ENCODE results near the gene ADCY9.
"Not testable (repeated sequence)": the region's sequence is repeated elsewhere in the genome, so short reads cannot be mapped to it uniquely, and the experiment has no call there.

Gene ADCY9

DNA sequence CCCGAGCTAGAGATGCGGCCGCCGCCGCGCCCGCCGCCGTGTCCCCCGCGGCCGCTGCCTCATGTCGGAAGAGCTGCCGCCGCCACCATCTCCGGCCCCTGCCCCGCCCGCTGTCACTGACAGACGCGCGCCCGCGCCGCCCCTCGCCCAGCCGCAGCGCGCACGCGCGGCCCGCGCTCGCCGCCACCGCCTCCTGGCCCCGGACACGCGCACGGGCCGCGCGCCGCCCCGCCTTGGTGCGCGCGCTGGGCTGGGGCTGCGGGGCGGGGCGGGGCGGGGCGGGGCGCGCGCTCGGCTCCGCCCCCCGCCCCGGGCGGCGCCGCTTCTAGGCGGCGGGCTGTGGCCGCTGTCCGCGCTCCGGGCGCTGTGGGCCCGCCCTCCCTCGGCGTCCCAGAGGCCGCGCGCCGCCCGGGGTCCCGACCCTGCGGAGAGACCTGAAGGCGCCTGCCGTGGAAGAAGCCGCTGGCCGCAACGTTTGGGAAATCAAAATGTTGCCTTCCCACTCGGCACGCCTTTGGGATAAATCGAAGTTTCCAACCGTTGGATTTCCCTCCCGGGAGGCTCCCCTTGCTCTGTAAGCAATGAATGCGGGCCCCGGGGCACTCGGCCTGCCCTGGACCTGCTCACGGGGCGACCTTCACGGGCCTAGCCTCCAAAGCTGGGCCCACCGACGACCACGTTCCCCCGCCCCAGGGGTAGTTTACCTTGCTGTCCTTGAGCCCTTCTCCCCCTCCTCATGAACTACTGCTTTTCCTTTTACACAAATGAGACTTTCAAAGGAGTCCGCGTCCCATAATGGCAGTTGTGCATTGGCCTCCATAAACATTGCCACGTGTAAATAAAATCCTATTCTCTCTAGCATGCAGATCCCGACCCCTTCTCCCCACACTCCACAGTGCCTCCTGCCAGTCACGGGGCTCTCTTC is at the start of gene ADCY9:
Gene ADCY9 (minus strand): TSS at position 118 of the 925 bp plus-strand sequence. CDS start 1,000 bp downstream, outside the sequence.
- peak; percentile 52 to 62 for DNase-seq (ENCODE audit: low read depth in 2 of 2)

DNA sequence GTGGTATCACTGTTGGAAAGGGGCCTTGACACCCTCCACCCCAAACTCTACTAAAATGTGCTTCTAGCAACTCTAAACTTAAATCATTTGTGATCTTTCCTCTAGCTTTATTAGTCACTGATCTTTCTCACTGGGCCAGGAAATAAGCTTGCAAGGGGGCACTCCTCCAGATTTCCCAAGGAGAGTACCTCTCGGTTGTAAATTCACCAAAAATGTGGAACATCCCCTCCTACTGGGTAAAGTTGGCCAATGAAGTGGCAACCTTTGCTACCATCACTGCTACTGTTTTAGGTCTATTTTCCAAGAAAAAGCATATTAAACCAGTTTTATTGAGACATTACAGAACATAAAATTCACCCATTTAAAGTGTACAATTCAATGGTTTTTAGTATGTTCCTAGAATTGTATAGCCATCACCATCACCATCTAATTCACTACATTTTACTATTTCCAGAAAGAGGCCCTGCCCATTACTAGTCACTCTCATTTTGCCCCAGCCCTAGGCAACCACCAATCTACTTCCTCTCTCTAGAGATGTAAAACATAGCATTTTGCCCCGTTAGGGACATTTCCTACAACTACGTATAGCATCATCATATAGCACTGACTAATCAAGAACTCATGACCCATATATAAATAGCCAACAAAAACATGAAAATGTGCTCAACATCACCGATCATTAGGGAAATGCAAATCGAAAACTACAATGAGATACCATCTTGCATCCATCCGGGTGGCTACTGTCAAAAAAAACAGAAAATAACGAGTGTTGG is 44.6 kb upstream of the ADCY9 start:
- no peak for DNase-seq (ENCODE audit: low read depth in 2 of 2)

DNA sequence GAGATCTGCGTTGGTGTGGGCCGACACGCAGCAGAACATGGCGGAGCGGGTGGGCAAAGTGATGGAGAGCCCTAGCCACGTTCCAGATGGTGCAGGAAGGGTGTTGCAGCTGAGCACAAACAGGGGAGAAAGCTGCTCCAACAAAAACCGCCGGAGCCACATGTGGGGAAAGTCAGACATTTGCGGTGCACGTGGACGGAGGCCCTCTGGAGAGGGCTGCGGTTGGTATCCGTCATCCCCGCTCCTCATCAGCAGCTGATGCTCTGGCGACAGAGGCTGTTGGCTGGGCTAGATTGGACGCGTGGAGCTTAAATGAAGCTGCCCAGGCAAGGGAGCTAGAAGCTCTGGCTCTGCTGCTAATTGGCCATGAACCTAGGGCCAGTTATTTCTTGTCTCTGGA is 43.5 kb upstream of the ADCY9 start:
- no peak for DNase-seq (ENCODE audit: low read depth in 2 of 2)

DNA sequence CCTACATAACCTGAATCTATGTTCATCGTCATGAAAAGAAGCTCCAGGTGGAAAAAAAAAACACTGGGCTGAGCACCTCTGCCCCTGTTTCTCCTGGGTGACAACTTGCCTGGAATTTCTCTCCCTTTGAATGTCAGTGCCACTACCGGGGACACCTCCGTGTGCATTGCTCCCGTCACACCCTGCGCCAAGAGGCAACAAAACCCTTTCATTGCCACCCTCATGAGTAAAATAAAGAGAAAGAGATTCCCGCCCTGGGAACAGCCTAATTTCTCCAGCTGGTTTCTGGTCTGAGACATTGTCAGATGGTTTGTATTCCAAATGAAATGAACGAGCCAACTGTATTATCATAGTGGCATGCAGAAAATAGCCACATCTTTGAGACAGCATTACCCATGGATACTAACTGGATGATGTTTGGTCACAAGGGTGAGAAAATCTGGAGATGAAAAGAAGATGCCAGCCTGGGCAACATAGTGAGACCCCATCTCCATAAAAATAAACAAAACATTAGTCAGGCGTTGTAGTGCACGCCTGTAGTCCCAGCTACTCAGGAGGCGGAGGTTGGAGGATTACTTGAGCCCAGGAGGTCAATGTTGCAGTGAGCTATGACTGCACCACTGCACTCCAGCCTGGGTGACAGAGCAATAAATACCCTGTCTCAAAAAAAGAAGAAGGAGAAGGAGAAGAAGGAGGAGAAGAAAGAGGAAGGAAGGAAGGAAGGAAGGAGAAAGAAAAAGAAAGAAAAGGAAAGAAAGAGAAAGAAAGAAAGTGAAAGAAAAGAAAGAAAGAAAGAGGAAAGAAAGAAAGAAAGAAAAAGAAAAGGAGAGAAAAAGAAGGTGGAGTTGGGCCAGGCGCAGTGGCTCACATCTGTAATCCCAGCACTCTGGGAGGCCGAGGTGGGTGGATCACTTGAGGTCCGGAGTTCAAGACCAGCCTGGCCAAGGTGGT is 42.2 kb upstream of the ADCY9 start:
- no peak for DNase-seq (ENCODE audit: low read depth in 2 of 2)

DNA sequence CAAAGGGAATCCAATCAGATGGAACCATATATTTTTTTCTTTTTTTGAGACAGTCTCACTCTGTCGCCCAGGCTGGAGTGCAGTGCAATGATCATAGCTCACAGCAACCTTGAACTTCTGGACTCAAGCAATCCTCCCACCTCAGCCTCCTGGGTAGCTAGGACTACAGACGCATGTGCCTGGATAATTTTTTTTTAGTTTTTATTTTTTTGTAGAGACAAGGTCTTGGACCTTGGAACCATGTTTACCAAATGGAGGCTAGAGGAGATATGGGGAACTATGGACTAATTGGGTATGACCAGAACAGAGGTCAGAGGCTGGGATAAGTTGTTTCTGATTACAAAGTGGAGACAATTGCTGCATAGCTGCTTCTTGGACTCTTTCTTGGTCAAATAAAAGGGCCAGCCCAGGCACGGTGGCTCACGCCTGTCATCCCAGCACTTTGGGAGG is 41.2 kb upstream of the ADCY9 start:
- DNase-seq (ENCODE audit: low read depth in 2 of 2), result no peak

DNA sequence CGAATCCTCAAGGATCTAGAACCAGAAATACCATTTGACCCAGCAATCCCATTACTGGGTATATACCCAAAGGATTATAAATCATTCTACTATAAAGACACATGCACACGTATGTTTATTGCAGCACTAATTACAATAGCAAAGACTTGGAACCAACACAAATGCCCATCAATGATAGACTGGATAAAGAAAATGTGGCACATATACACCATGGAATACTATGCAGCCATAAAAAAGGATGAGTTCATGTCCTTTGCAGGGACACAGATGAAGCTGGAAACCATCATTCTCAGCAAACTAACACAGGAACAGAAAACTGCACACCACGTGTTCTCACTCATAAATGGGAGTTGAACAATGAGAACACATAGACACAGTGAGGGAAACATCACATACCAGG is 40.3 kb upstream of the ADCY9 start:
- not testable (repeated sequence) for DNase-seq (ENCODE audit: low read depth in 2 of 2)

DNA sequence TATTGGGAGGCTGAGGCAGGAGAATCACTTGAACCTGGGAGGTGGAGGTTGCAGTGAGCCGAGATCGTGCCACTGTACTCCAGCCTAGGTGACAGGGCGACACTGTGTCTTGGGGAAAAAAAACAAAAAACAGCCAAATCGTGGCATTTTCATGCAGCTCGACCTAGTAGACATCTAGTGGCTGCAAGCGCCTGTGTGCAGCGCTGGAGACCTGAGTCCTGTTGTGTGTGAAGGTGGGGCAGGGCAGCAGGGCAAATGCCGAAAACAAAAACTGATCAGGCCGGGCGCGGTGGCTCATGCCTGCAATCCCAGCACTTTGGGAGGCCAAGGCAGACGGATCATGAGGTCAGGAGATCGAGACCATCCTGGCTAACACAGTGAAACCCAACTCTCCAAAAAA is 37.1 kb upstream of the ADCY9 start:
- not testable (repeated sequence) for DNase-seq (ENCODE audit: low read depth in 2 of 2)

DNA sequence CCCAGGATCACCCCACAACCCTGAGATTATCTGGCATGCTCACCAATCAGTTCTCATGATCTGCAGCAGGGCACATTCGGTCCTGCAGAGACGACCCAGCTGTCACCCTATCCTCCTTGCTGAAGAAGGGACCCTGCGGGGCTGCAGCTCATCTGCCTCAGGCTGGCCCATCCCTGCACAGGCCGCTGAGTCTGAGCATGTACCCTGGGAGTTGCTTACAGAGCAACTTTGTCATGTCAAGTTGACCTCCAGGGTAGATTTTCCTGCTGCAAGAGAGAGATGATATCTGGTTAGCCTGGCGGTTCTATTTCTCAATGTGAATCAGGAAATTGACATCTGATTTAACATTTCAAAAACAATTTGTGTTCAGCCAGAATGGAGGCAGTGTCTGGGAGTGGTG is 36.0 kb upstream of the ADCY9 start:
- no peak for DNase-seq (ENCODE audit: low read depth in 2 of 2)

DNA sequence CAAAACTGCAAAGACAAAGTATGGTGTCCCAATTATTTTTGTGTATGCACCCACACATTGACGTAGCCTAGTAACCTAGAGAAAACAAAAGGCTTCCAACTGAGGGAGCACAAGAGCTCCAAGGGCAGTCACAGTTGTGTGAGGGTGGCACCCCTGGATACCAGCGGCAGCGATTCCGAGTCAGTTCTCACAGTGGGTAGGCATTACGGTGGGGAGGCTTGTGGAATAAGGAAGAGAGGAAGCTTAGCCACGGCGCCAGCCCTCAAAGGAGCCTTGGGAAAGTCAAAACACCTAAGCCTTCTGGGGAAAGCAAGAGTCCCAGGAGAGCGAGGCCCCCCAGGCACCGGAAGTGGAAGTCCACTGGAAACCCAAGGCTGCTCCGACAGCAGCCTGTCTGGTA is 31.0 kb upstream of the ADCY9 start:
- DNase-seq (ENCODE audit: low read depth in 2 of 2), result no peak

DNA sequence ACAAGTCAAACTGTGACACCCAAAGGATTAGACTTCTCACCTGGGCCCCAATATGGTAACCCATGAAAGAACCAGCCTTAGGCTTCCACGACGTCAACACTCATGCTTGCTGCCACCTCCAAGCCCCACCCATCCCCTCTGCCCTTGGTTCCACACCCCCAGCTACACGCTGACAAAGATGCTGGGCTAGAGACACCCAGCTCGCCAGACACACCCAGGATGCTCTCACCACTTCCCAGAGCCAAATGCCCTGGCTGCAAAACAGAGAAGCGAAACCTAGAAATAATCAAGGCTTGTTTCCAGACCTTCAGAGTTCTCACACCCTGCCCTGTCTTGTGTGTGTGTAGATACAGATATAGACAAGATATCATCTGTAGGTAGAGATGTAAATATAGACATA is 26.0 kb upstream of the ADCY9 start:
- no peak for DNase-seq (ENCODE audit: low read depth in 2 of 2)

DNA sequence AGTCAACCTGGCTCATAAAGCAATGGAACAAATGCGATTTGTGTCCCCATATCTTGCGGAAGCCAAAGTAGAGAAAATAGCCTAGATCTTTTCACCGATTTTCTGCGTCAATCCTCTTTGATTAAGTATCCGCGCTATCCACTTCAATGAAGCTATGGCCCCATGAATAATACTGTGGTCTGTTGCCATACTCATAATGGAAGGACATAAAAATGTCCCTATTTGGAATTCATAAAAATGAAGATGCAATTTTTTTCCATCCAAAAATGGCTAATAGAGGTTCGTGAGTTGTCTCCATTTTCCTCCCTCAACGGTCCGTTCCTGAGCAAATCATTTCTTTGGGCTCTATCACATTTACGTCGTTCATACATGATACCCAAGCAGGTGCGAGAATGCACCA is 25.4 kb upstream of the ADCY9 start:
- DNase-seq (ENCODE audit: low read depth in 2 of 2), result no peak

DNA sequence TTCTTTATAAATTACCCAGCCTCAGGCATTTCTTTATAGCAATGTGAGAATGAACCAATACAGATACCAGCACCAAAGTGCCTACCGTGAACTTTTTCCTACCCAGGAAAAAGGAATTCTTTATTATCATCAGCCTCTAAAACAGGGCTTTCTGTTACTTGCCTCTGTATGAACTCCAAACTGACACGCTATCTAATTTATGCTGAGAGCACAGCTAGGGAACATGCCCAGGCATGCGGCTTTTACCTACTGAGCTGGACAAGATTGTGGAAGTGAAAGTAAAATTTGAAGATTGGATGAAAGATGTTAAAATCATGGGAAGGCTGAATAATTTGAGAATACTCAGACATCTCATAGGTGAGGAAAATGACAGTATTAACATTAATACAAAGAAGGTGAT is 24.4 kb upstream of the ADCY9 start:
- DNase-seq (ENCODE audit: low read depth in 2 of 2), result no peak

DNA sequence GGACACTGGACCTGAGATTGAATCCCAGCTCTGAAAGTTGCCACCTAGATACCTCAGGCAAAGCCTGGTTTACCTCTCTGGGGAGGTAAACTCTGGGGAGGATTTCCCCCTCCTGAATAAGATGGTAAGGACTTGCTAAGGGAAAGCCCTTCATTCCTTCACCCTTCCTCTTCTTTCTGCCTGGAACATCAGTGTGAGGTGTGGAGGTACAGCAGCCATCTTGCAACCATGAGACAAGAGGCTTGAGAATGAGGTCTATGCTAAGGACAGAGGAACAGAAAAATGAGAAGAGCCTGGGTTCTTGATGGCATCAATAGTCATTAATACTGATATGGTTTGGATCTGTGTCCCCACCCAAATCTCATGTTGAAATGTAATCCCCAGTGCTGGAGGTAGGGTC is 23.7 kb upstream of the ADCY9 start:
- no peak for DNase-seq (ENCODE audit: low read depth in 2 of 2)

DNA sequence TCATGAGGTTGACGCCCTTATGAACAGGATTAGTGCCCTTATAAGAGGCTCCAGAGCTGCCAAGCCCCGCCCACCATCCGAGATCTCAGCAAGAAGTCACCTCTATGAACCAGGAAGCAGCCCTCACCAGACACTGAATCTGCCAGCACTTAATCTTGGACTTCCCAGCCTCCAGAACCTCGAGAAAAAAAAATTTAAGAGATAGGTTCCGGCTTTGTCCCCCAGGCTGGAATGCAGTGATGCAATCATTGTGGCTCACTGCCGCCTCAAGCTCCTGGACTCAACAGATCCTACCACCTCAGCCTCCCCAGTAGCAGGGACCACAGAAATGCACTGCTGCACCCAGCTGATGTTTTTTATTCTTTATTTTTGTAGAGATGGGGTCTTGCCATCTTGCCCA is 22.5 kb upstream of the ADCY9 start:
- DNase-seq (ENCODE audit: low read depth in 2 of 2), result no peak

DNA sequence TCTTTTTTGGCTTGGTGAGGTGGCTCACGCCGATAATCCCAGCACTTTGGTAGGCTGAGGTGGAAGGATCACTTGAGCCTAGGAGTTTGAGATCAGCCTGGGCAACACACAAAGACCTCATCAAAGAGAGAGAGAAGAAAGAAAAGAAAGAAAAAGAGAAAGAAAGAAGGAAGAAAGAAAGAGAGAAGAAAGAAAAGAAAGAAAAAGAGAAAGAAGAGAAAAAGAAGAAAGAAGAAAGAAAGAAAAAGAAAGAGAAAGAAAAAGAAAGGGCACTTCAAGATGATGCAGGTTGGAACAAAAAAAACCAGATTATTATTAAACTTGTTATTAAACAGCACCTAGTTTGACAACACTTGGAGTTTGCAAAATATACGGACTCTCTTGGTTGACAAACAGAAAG is 21.2 kb upstream of the ADCY9 start:
- no peak for DNase-seq (ENCODE audit: low read depth in 2 of 2)

DNA sequence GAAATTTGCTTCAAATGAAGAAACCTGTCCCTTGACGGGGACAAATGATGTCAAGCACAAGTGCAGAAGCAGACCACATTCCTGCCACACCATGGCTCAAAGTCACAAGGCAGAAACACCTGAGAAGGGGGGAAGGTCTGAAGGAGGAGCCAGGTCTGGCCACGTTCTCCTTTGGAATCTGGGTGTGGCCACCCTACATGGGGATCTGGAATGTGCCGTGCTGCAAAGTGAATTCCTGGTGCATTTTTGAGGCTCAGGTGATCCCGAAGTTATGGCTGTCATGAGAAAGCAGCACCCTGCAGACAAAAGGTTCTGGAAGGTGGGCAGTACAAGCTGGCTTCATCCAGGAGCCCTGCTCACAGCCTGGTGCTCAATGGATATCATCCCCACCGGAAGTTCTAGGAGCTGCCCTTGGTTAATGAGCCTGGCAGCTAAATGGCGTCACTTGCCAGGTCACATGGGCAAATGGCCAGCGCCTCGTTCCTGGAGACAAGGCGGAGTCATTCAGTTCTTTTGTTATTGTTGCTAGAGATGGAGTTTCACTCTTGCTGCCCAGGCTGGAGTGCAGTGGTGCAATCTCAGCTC is 20.1 kb upstream of the ADCY9 start:
- DNase-seq (ENCODE audit: low read depth in 2 of 2), result no peak

DNA sequence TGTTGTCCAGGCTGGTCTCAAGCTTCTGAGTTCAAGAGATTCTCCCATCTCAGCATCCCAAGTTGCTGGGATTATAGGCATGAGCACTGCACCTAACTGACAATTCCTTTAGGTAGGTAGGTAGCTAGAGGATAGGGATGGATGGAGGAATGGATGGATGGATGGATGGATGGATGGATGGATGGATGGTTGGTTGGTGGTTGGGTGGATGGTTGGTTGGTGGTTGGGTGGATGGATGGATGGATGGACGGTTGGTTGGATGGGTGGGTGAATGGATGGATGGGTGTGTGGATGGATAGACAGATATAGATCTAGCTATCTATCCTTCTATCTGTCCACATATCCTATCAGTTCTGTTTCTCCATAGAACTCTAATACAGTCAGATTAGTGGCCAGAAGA is 19.3 kb upstream of the ADCY9 start:
- no peak for DNase-seq (ENCODE audit: low read depth in 2 of 2)

DNA sequence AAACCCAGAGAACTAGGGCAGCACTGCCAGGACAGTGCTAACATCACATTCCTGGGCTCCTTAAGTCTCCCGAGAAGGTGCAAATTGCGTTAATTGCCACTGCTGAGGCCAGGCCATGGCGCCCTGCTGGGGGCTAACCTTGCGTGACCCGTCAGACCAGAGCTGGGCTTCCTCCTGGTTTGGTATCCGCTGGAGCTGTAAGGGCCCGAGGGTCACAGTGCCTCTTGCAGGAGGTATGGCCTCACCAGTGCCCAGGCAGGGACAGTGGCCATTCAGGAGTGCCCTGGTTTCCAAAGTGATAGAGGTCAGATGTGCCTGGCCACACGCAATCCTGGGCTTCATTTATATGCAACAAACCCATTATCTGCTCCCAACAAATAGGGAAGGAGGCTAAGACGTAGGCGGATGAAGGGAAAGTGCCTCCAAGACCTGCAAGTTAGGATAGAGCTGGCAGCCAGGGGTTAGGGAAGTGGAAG is 17.7 kb upstream of the ADCY9 start:
- no peak for DNase-seq (ENCODE audit: low read depth in 2 of 2)

DNA sequence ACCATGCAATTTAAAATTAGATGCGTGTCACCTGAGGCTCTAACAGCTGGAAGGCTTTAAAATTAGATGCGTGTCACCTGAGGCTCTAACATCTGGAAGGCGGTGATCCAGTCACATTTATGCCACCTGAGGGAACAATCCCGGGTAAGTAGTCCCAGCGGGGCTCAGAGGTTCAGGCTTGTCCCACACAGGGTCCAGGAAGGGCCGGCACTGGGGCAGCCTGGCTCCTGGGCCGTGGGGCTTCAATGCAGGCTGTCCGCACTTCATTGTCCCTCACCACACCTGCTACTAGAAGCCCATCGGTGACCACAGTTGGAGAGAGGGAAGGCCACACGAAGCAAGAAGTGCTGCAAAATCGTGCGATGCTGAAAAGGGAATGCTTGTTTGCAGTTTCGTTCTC is 15.4 kb upstream of the ADCY9 start:
- no peak for DNase-seq (ENCODE audit: low read depth in 2 of 2)

DNA sequence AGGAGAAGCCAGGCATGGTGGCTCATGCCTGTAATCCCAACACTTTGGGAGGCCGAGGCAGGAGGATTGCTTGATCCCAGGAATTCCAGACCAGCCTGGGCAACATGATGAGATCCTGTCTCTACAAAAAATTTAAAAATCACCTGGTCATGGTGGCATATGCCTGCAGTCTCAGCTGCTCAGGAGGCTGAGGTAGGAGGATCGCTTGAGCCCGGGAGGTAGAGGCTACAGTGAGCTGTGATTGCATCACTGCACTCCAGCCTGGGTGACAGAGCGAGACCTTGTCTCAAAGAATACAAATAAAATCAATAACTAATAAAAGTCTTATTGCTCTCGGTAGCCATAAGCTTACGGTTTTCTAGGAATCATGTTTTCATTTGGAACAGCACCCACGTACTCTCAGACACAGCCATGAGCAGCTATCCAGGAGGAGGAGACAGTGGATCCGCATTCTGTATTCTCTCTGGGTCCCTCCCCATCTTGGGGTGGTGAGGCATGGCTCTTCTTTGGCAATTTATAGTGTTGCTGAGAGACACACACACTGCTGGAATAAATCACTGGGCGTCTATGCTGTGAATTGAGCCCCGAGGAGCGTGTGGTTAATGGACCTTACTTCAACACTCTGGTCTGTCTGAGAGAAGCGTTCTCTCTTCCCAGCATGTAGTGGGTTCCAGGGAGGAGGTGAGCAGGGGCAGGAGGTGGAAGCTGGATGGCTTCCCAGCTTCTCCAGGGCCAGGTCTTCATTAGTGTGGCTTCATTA is 8.5 kb upstream of the ADCY9 start:
- DNase-seq (ENCODE audit: low read depth in 2 of 2), result no peak

Measured in stimulated activated CD8-positive, alpha-beta memory T cell treated with anti-CD3 and anti-CD28 coated beads, Interleukin-15, amount 100 ng/mL, for 48 hours (primary cell).